Glomerular endothelial cell (primary cell): ENCODE data around the gene TLE2. TPM values are rescaled to one million over a fixed set of nuclear protein-coding genes. Genes with fewer than 3 reads are reported as not detected.
"Not testable (repeated sequence)": the region's sequence is repeated elsewhere in the genome, so short reads cannot be mapped to it uniquely, and the experiment has no call there.

Experiments
- DNase-seq: peaks from one replicate; pipeline ENCODE4 v3.0.0-alpha.2; 2011; ENCODE audit warnings: low read depth, low spot score; ENCODE audit errors: extremely low read depth
- total RNA-seq: library from RNA; depleted of rRNA; stranded (reverse); fragments of >200 nt; gene quantifications from 2 replicates; pipeline ENCODE4 v1.2.3, GENCODE V29; 2015

Gene TLE2
- total RNA-seq, 1 donor from 2014 or later = 32.8 TPM

DNA sequence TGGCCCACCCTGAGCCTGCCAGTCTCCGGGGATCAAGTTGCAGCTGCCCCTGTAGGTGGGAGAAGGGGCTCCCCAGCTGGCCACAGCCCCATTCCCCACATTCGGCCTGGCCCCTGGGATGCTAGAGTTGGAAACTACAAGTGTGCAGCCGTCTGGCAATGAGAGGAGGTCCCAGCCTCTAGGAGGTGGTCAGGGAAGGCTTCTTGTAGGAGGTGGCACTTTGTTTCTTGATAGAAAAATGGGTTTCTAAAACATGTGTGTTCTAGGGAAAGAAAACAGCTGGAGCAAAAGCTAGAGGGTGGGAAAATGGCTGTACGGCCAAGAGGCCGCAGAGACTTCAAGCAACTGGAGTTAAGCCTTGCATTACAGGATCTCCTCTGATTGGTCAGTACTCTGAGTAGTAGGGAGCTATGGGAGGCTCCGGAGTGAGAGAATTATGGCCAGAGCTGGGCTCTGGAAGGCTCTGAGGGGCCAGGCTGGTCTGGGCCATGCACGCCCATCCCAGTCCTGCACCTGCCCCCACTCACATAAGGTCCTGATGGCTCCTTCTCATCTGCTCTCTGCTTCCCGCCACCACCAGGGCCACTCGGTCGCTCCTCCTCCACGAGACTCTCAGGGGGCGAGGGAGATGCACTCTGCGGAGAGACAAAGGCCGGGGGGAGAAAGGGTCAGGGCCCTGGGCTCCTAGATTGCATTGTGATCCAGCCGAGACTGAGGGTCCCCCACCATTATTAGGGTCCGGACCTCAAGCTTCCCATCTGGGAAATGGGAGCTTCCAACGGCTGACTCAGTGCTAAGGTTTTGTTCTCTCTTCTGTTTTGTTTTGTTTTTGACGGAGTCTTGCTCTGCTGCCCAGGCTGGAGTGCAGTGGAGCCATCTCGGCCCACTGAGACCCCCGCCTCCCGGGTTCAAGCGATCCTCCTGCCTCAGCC, 13.7 kb downstream of the TLE2 start:
- no peak for DNase-seq

DNA sequence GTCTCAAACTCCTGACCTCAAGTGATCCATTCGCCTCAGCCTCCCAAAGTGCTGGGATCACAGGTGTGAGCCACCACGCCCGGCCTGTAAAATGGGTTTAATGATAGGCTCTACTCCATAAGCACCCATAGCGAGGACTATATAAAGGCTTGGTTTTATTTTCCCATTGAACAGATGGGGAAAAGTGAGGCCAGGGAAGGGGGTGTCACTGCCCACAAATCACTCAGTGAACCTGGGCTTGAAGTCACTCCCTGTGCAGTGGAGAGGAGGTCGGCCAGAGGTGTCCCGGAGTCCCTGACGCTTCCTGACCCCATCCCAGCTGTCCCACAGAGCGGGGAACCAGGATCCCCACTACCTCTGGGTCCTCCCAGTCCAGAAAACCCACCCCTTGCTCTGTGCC, 14.9 kb downstream of the TLE2 start:
- DNase-seq = no peak

- DNase-seq = no peak
Observed at GRCh38 chr19:3013263-3013725, 15.8 kb downstream of the TLE2 start.

GRCh38 chr19:3012621-3013262, 16.3 kb downstream of the TLE2 start:
- DNase-seq = no peak

DNA sequence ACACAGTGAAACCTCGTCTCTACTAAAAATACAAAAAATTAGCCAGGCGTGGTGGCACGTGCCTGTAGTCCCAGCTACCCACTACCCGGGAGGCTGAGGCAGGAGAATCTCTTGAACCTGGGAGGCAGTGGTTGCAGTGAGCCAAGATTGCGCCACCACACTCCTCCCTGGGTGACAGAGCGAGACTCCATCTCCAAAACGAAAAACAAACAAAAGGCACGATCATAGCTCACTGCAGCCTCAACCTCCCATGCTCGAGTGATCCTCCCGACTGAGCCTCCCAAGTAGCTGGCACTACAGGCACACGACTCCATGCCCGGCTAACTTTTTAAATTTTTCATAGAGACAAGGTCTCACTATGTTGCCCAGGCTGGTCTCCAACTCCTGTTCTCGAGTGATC, 17.0 kb downstream of the TLE2 start:
- not testable (repeated sequence) for DNase-seq

- no peak for DNase-seq
Observed at GRCh38 chr19:3010871-3011270, 18.2 kb downstream of the TLE2 start.

GRCh38 chr19:3008994-3009393, 20.1 kb downstream of the TLE2 start:
- no peak for DNase-seq

DNA sequence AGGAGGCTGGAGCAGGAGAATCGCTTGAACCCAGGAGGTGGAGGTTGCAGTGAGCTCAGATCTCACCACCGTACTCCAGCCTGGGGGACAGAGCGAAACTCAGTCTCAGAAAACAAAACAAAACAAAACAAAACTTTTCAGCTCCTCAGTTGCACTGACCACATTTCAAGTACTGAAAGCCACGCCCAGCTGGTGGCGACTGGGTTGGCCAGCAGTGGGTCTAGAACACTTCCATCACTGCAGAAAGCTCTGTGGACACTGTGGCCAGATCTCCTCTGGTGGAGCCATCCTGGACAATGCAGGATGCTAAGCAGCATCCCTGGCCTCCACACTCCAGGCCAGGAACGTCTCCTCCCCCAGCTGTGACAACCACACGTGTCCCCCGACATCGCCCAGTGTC, 21.1 kb downstream of the TLE2 start:
- no peak for DNase-seq

DNA sequence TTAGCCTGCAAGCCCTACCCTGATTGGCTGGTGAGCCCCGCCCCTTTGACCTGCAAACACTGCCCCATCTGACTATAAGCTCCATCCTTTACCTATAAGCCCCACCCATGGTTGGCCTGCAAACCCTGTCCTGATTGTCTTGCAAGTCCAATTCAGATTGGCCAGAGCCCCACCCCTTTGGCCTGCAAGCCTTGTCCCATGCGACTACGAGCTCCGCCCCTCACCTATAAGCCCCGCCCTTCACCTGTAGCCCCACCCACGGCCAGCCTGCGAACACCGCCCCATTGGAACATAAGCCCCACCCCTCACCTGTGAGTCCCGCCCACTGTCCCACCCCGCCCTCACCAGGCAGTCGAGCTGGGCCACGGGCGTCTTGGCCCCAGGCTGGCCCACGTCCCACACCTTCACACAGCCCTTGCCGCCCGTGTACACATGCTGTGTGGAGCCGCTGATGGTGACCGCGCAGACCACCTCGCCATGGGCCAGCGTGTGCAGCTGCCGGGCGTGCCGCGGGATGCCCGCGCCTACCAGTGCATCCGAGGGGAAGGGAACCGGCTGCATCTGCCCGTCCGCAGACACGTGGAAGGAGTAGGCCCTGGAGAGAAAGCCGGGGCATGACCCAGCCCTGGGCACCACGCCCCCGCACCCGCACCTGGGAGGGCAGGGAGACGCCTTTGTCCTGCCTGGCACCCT, 22.9 kb downstream of the TLE2 start:
- DNase-seq = no peak

- no peak for DNase-seq
Observed at GRCh38 chr19:3005345-3005744, 23.7 kb downstream of the TLE2 start.

DNA sequence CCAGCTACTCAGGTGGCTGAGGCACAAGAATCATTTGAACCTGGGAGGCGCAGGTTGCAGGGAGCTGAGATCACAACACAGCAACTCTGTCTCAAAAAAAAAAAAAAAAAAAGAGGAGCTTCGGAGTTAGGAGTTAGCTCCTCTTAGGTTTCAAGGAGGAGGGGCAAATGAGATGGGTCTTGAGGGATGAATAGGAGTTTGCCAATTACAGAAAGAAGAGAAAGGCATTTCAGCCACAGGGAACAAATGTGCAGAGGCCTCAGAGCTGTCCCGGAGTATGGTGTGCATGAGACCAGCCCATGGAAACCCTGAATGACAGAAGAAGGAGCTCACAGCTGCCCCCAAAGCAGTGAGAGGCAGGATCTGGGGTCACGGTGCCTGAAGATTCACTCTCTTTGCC, 24.6 kb downstream of the TLE2 start:
- no peak for DNase-seq

- DNase-seq = no peak
Observed at GRCh38 chr19:3003046-3003445, 26.0 kb downstream of the TLE2 start.

- DNase-seq = no peak
Observed at GRCh38 chr19:3001235-3001800, 27.8 kb downstream of the TLE2 start.

- DNase-seq = no peak
Observed at GRCh38 chr19:2998642-2999041, 30.4 kb downstream of the TLE2 start.

GRCh38 chr19:2997720-2998119, 31.4 kb downstream of the TLE2 start:
- no peak for DNase-seq

DNA sequence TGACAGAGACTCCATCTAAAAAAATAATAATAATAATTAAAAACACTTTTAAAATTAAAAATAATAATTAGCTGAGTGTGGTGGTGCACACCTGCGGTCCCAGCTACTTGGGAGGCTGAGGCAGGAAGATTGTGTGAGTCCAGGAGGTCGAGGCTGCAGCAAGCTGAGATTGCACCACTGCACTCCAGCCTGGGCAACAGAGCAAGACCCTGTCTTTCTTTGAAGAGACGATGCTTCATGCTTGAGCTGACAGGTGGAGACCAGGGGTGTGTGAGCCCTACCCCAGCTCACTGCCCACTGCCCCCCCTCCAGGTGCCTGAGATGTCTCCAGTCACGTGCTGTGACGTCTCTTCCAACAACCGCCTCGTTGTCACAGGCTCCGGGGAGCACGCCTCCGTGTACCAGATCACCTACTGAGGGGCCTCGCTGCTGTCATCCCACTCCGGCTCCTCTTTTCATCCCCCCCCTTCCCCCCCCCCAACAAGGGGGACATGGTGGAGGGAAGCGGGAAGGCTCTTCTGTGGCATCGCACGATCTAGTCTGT, 34.4 kb downstream of the TLE2 start:
- no peak for DNase-seq

- DNase-seq = no peak
Observed at GRCh38 chr19:2993579-2993978, 35.5 kb downstream of the TLE2 start.

- no peak for DNase-seq
Observed at GRCh38 chr19:2992958-2993357, 36.1 kb downstream of the TLE2 start.

- not testable (repeated sequence) for DNase-seq
Observed at GRCh38 chr19:2992333-2992732, 36.7 kb downstream of the TLE2 start.

DNA sequence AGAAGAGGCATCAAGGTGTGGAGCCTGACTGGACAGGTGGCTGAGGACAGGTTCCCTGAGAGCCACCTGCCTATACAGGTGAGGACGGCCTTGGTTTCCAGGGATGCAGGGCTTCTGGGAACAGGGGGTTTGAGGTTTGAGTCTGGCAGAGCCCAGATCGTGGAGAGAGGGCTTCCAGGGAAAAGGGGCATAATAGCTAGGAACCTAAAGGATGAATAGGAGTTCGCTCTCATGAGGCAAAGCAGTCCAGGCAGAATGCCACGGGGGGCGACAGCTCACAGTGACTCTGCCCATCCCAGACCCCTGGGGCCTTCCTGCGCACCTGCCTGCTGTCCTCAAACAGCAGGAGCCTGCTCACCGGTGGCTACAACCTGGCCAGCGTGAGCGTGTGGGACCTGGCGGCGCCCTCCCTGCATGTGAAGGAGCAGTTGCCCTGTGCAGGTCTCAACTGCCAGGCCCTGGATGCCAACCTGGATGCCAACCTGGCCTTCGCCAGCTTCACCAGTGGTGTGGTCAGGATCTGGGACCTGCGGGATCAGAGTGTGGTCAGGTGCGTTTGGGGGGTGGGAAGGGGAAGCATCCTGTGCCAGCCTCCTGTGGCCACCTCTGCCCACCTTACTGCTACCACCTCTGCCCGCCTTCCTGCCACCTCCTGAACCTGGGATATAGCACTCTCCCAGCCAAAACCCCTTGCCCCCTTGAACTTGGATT, 39.7 kb downstream of the TLE2 start:
- no peak for DNase-seq
